OCI-LY3 (cell line): ENCODE data around the gene DDIT3.
"Not testable (repeated sequence)": the region's sequence is repeated elsewhere in the genome, so short reads cannot be mapped to it uniquely, and the experiment has no call there.

ENCODE experiments used
- H2AFZ ChIP-seq: fragments of 200-600, 300-600 bp; shearing (Covaris generic); 2 replicates; pipeline ENCODE4 v1.6.0; 2014; ENCODE audit warnings: antibody characterized with exemption, low read depth, low read length
- H3K27ac ChIP-seq: fragments of 200-600, 300-600 bp; sonication (generic); 2 replicates; pipeline ENCODE4 v1.5.1; 2014; ENCODE audit warnings: mild to moderate bottlenecking, low read length, moderate library complexity, mixed read lengths
- H3K27me3 ChIP-seq: fragments of 200-600, 300-600 bp; sonication (generic); 2 replicates; pipeline ENCODE4 v1.6.1; 2014; ENCODE audit warnings: low read depth, low read length, mixed read lengths
- H3K36me3 ChIP-seq: fragments of 200-600, 300-600 bp; sonication (generic); replicated peaks from 2 replicates; pipeline ENCODE3; 2014; ENCODE audit warnings: low read depth, low read length, mixed read lengths
- H3K4me1 ChIP-seq: fragments of 300-600, 200-600 bp; sonication (generic); 2 replicates; pipeline ENCODE4 v1.6.1; 2014; ENCODE audit warnings: low read length, mixed read lengths
- H3K4me2 ChIP-seq: fragments of 200-600, 300-600 bp; sonication (generic); 2 replicates; pipeline ENCODE4 v1.6.1; 2014; ENCODE audit warnings: low read length, mixed read lengths
- H3K4me3 ChIP-seq: fragments of 300-600, 200-600 bp; sonication (generic); 2 replicates; pipeline ENCODE4 v1.5.1; 2014; ENCODE audit warnings: antibody characterized with exemption, mild to moderate bottlenecking, low read length, moderate library complexity
- H3K79me2 ChIP-seq: fragments of 300-600, 200-600 bp; shearing (Covaris generic); 2 replicates; pipeline ENCODE4 v1.6.1; 2014; ENCODE audit warnings: mild to moderate bottlenecking, low read length, mixed read lengths
- H3K9ac ChIP-seq: fragments of 300-600, 200-600 bp; shearing (Covaris generic); 2 replicates; pipeline ENCODE4 v1.6.0; 2014; ENCODE audit warnings: mild to moderate bottlenecking, low read length, moderate library complexity
- H3K9me3 ChIP-seq: fragments of 200-600, 300-600 bp; shearing (Covaris generic); 2 replicates; pipeline ENCODE4 v1.6.1; 2014; ENCODE audit warnings: low read length, mixed read lengths; ENCODE audit not compliant: insufficient read depth
- H4K20me1 ChIP-seq: fragments of 200-600, 300-600 bp; sonication (generic); 2 replicates; pipeline ENCODE4 v1.6.1; 2016; ENCODE audit warnings: low read length, mixed read lengths; ENCODE audit not compliant: insufficient read depth
- EZH2phosphoT487 ChIP-seq: fragments of 200-600 bp; shearing (Covaris generic); IDR thresholded peaks from 2 replicates; pipeline ENCODE4 v1.6.1; 2018; ENCODE audit warnings: antibody characterized with exemption, mixed run types, low read depth
- TF ChIP-seq, protein P1 (sequence below): fragments of 200-600, 300-600 bp; sonication (generic); IDR thresholded peaks from 2 replicates; pipeline ENCODE4 v1.5.1; 2014; ENCODE audit warnings: antibody characterized with exemption, low read length, low read depth

DDIT3 gene

DNA sequence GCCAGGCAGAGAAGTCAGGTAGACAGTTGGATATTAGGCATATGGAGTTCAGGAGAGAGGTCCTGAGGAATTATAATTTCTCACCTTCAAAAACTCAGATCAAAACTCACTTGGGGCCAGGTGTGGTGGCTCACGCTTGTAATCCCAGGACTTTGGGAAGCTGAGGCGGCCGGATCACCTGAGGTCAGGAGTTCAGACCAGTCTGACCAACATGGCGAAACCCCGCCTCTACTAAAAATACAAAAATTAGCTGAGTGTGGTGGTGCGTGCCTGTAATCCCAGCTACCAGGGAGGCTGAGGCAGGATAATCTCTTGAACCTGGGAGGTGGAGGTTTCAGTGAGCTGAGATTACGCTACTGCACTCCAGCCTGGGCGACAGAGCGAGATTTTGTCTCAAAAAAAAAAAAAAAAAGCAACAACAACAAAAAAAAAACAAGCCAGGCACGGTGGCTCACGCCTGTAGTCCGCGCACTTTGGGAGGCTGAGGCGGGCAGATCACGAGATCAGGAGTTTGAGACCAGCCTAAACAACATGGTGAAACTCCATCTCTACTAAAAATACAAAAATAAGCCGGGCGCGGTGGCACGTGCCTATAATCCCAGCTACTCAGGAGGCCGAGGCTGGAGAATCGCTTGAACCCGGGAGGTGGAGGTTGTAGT is 17.9 kb downstream of the DDIT3 start:
- H3K4me2 ChIP-seq, H3K4me1 ChIP-seq, H3K79me2 ChIP-seq, H3K9me3 ChIP-seq, H3K9ac ChIP-seq, H4K20me1 ChIP-seq, H2AFZ ChIP-seq, H3K27me3 ChIP-seq, H3K4me3 ChIP-seq, H3K27ac ChIP-seq: not testable (repeated sequence)
- H3K36me3 ChIP-seq: peaks cover 59% of the 10 kb centered on the region

DNA sequence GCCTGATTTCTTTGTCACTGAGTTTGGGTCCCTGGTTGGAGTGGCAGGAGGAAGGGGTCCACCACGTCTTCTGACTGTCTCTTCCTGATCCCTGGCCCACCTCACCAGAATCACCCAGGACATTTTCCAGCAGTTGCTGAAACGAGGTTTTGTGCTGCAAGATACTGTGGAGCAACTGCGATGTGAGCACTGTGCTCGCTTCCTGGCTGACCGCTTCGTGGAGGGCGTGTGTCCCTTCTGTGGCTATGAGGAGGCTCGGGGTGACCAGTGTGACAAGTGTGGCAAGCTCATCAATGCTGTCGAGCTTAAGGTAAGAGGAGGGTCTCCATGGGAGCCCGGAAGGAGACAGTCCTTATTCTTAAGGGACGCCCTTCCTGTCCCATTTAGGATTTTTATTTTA is 20.1 kb downstream of the DDIT3 start:
- H3K4me1 ChIP-seq: no peaks in the 10 kb centered on the region
- no peaks in the 10 kb centered on the region for H3K9me3 ChIP-seq
- H3K36me3 ChIP-seq: peaks cover 58% of the 10 kb centered on the region
- no peak overlapping the region for H3K4me2 ChIP-seq
- TF ChIP-seq EZH2phosphoT487: no peak
- TF ChIP-seq, protein P1, sequence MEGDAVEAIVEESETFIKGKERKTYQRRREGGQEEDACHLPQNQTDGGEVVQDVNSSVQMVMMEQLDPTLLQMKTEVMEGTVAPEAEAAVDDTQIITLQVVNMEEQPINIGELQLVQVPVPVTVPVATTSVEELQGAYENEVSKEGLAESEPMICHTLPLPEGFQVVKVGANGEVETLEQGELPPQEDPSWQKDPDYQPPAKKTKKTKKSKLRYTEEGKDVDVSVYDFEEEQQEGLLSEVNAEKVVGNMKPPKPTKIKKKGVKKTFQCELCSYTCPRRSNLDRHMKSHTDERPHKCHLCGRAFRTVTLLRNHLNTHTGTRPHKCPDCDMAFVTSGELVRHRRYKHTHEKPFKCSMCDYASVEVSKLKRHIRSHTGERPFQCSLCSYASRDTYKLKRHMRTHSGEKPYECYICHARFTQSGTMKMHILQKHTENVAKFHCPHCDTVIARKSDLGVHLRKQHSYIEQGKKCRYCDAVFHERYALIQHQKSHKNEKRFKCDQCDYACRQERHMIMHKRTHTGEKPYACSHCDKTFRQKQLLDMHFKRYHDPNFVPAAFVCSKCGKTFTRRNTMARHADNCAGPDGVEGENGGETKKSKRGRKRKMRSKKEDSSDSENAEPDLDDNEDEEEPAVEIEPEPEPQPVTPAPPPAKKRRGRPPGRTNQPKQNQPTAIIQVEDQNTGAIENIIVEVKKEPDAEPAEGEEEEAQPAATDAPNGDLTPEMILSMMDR: no peak
- no peak overlapping the region for H2AFZ ChIP-seq
- no peak overlapping the region for H3K4me3 ChIP-seq
- H3K27ac ChIP-seq: no peak overlapping the region
- peaks cover 4% of the 10 kb centered on the region; the same call in 1 of the 2 replicates for H3K79me2 ChIP-seq
- H3K9ac ChIP-seq: no peak overlapping the region
- no peaks in the 10 kb centered on the region for H3K27me3 ChIP-seq
- no peaks in the 10 kb centered on the region for H4K20me1 ChIP-seq

DNA sequence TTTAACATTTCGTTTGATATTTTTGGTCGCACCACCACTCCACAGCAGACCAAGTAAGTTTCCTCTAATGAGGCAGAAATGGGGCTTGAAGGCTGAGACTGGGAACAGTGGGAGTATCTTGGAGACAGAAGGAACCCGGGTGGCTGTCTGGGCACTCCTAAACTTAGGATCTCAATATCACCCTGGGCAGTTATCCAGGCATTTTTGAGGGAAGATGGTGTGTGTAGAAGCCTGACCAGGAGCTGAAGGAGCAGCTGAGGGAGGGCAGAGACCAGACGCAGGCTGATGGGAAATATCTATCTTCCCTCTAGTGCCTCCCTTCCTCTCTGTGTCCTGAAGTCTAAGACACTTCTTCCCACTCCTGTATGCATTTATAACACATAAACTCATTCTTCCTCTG is 21.7 kb downstream of the DDIT3 start:
- no peak overlapping the region for H3K27ac ChIP-seq
- H3K9me3 ChIP-seq: no peaks in the 10 kb centered on the region
- no peaks in the 10 kb centered on the region for H3K27me3 ChIP-seq
- H3K9ac ChIP-seq: no peak overlapping the region
- H3K36me3 ChIP-seq: peaks cover 50% of the 10 kb centered on the region
- H3K4me2 ChIP-seq: no peak overlapping the region
- peaks cover 4% of the 10 kb centered on the region; the same call in 1 of the 2 replicates for H3K79me2 ChIP-seq
- no peaks in the 10 kb centered on the region for H3K4me1 ChIP-seq
- H2AFZ ChIP-seq: no peak overlapping the region
- TF ChIP-seq EZH2phosphoT487: no peak
- TF ChIP-seq, protein P1: no peak
- H4K20me1 ChIP-seq: no peaks in the 10 kb centered on the region
- H3K4me3 ChIP-seq: no peak overlapping the region

DNA sequence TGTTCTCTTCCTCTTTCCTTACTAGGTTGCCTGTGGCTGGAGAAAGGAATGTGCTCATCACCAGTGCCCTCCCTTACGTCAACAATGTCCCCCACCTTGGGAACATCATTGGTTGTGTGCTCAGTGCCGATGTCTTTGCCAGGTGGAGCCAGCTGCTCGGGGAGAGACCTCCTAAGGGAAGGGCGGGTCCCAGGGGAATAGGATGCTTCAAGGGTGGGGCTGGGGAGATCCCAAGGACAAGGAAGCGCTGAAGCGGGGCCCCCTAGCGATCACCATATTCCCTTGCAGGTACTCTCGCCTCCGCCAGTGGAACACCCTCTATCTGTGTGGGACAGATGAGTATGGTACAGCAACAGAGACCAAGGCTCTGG is 22.2 kb downstream of the DDIT3 start:
- Histone ChIP-seq H3K9ac (no peak overlapping the region), H3K27ac (no peak overlapping the region), H3K4me2 (no peak overlapping the region), H3K4me3 (no peak overlapping the region), H2AFZ (no peak overlapping the region), H3K36me3 (peaks cover 50% of the 10 kb centered on the region), H3K79me2 (peaks cover 4% of the 10 kb centered on the region; the same call in 1 of the 2 replicates), H3K9me3 (no peaks in the 10 kb centered on the region), H3K4me1 (no peaks in the 10 kb centered on the region), H3K27me3 (no peaks in the 10 kb centered on the region), H4K20me1 (no peaks in the 10 kb centered on the region)
- TF ChIP-seq, protein P1: no peak
- TF ChIP-seq EZH2phosphoT487: no peak
